ENCODE measurements around the gene SMARCD1.

GRCh38 chr12:50081096-50081808 lies 3.9 kb upstream of the SMARCD1 start:
- no peak for TF ChIP-seq POLR2A (IDR thresholded peaks at IDR 0.05; ENCODE audit: low read depth, low read length)
- no peak for TF ChIP-seq SPI1 (IDR thresholded peaks at IDR 0.05; ENCODE audit: low read depth, low read length)
- no peak for TF ChIP-seq POLR2AphosphoS5 (IDR thresholded peaks at IDR 0.05; ENCODE audit: low read depth, low read length)
- no peak for TF ChIP-seq TAF1 (IDR thresholded peaks at IDR 0.05; ENCODE audit: low read depth, low read length)
